Type B pancreatic cell (in vitro differentiated cells): ENCODE data around the gene CCL14. TPM values are rescaled to one million over a fixed set of nuclear protein-coding genes. Genes with fewer than 3 reads are reported as not detected.
"Not testable (repeated sequence)": the region's sequence is repeated elsewhere in the genome, so short reads cannot be mapped to it uniquely, and the experiment has no call there.

Experiments
- DNase-seq: peaks from one replicate; pipeline ENCODE4 v3.0.0; 2021; ENCODE audit warnings: mixed read lengths; ENCODE audit not compliant: unreplicated experiment; ENCODE audit errors: extremely low spot score
- H3K27ac Mint-ChIP-seq: 2 replicates; pipeline ENCODE4 v1.8.0; 2021; ENCODE audit warnings: mild to moderate bottlenecking, mixed read lengths
- H3K27me3 Mint-ChIP-seq: 2 replicates; pipeline ENCODE4 v1.8.0; 2021; ENCODE audit warnings: mixed read lengths
- H3K36me3 Mint-ChIP-seq: 2 replicates; pipeline ENCODE4 v1.8.0; 2021; ENCODE audit warnings: mixed read lengths
- H3K4me1 Mint-ChIP-seq: one replicate; pipeline ENCODE4 v1.8.0; 2021; ENCODE audit warnings: mixed read lengths; ENCODE audit not compliant: unreplicated experiment
- H3K4me3 Mint-ChIP-seq: 2 replicates; pipeline ENCODE4 v1.8.0; 2021; ENCODE audit warnings: mild to moderate bottlenecking, mixed read lengths
- H3K9me3 Mint-ChIP-seq: 2 replicates; pipeline ENCODE4 v1.8.0; 2021; ENCODE audit warnings: mixed read lengths
- total RNA-seq: library from RNA; stranded (reverse); gene quantifications from 2 replicates; pipeline ENCODE4 v1.2.1, GENCODE V29; 2021; ENCODE audit warnings: low replicate concordance
- TF ChIP-seq, protein P1 (sequence below): fragments of 200-600 bp; sonication (generic); conservative IDR thresholded peaks from 2 replicates; pipeline ENCODE4 v1.5.0; 2021; ENCODE audit warnings: antibody characterized with exemption, mild to moderate bottlenecking

The CCL14 gene
- total RNA-seq, 1 donor from 2014 or later: not detected

DNA sequence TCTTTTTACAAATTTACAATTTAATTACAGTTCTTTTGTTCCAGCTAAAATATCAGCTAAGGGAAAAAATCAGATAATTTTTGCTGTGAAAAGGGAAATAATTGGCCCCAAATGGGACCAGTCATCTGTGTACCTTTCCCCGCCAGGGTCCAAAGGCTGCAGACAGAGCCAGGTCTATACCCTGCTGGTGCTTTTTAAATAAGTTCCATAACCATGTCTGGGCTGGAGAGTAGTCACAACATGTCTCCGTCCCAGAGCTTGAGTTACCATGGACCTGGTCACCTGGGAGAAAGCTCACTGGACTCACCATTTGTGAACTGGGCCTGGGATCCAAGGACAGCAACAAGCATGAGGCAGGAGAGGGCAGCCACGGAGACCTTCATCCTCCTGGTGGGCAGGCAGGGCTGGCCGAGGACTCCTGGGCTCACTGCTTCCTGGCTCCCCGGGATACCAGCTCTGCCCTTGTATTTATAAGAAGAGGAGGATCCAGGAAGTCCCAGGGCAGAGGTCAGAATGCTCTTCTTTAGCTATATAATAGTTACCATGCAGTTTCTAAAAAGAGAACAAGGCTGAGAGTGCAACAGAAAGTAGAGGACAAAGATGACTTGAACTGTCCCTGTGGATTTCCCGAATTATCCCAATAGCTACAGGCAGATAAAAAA, 14.7 kb upstream of the CCL14 start, which contains the start of gene CCL15:
TSS of gene CCL15 (minus strand) at position 444 of the 662 bp plus-strand sequence. CDS start at position 383, 61 bp downstream.
- H3K4me3 Mint-ChIP-seq: peak within 1 kb of the TSS; percentile 65
- H3K4me1 Mint-ChIP-seq: peaks cover 13% of the 10 kb centered on the region
- H3K27ac Mint-ChIP-seq: peak within 1 kb of the TSS; percentile 80
- H3K27me3 Mint-ChIP-seq: peaks cover 11% of the 10 kb centered on the region
- H3K9me3 Mint-ChIP-seq: no peaks in the 10 kb centered on the region
- TF ChIP-seq, protein P1, sequence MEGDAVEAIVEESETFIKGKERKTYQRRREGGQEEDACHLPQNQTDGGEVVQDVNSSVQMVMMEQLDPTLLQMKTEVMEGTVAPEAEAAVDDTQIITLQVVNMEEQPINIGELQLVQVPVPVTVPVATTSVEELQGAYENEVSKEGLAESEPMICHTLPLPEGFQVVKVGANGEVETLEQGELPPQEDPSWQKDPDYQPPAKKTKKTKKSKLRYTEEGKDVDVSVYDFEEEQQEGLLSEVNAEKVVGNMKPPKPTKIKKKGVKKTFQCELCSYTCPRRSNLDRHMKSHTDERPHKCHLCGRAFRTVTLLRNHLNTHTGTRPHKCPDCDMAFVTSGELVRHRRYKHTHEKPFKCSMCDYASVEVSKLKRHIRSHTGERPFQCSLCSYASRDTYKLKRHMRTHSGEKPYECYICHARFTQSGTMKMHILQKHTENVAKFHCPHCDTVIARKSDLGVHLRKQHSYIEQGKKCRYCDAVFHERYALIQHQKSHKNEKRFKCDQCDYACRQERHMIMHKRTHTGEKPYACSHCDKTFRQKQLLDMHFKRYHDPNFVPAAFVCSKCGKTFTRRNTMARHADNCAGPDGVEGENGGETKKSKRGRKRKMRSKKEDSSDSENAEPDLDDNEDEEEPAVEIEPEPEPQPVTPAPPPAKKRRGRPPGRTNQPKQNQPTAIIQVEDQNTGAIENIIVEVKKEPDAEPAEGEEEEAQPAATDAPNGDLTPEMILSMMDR: no peak
- DNase-seq: no peak
- no peaks in the 10 kb centered on the region for H3K36me3 Mint-ChIP-seq

GRCh38 chr17:36000732-36001109, 14.2 kb upstream of the CCL14 start:
- peak overlapping the region; percentile 80 for H3K27ac Mint-ChIP-seq
- no peak for DNase-seq

GRCh38 chr17:35998756-35999155, 12.2 kb upstream of the CCL14 start:
- H3K27me3 Mint-ChIP-seq: peaks cover 15% of the 10 kb centered on the region
- H3K36me3 Mint-ChIP-seq: no peaks in the 10 kb centered on the region
- H3K9me3 Mint-ChIP-seq: peaks cover 7% of the 10 kb centered on the region
- no peak overlapping the region for H3K4me3 Mint-ChIP-seq
- H3K4me1 Mint-ChIP-seq: peaks cover 7% of the 10 kb centered on the region
- DNase-seq: no peak
- no peak overlapping the region for H3K27ac Mint-ChIP-seq
- TF ChIP-seq, protein P1: no peak

More at GRCh38 chr17:36000732-36001109, 14.2 kb upstream of the CCL14 start:
- no peaks in the 10 kb centered on the region for H3K9me3 Mint-ChIP-seq
- TF ChIP-seq, protein P1: no peak
- H3K4me1 Mint-ChIP-seq: peaks cover 13% of the 10 kb centered on the region
- no peaks in the 10 kb centered on the region for H3K36me3 Mint-ChIP-seq
- H3K27me3 Mint-ChIP-seq: peaks cover 11% of the 10 kb centered on the region
- peak overlapping the region; percentile 65 for H3K4me3 Mint-ChIP-seq

DNA sequence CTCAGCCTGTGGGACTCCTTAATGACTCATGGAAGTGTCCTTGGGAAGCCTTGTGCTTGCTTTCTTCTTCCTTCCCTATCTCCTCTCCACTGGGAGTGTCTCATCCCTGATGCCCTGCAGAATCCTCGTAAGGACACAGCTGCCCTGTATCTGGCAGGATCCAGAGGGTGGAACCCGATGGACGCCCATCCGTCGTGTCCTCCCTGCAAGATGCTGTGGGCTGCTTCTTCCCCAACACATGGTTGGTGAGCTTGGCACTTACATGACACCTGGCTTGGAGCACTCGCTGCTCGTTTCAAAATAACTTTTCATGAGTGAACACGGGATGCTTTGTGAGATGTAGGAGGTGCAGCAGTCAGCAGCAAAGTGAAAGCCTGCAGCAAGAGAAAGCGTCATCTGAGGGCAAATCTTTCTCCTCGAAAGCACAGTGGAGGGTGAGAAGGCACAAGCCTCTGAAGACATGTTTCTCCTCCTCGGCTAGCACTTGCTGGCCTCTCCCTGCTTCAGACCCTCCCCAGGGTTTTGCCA, 11.6 kb upstream of the CCL14 start:
- H3K27ac Mint-ChIP-seq: no peak overlapping the region
- H3K4me1 Mint-ChIP-seq: peaks cover 7% of the 10 kb centered on the region
- TF ChIP-seq, protein P1: no peak
- H3K36me3 Mint-ChIP-seq: no peaks in the 10 kb centered on the region
- no peak overlapping the region for H3K4me3 Mint-ChIP-seq
- peaks cover 7% of the 10 kb centered on the region for H3K9me3 Mint-ChIP-seq
- no peak for DNase-seq
- H3K27me3 Mint-ChIP-seq: peaks cover 15% of the 10 kb centered on the region

DNA sequence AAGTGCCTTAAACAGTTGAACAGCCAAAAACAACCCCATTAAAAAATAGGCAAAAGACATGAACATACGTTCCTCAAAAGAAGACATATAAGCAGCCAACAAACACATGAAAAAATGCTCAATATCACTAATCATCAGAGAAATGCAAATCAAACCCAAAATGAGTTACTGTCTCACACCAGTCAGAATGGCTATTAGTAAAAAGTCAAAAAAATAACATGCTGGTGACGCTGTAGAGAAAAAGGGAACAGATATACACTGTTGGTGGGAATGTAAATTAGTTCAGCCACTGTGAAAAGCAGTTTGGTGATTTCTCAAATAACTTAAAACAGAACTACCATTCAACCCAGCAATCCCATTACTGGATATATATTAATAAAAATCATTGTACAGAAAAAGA, 8.8 kb upstream of the CCL14 start:
- not testable (repeated sequence) for H3K4me3 Mint-ChIP-seq, DNase-seq, H3K9me3 Mint-ChIP-seq, H3K4me1 Mint-ChIP-seq, H3K27ac Mint-ChIP-seq, H3K36me3 Mint-ChIP-seq
- peaks cover 15% of the 10 kb centered on the region for H3K27me3 Mint-ChIP-seq

DNA sequence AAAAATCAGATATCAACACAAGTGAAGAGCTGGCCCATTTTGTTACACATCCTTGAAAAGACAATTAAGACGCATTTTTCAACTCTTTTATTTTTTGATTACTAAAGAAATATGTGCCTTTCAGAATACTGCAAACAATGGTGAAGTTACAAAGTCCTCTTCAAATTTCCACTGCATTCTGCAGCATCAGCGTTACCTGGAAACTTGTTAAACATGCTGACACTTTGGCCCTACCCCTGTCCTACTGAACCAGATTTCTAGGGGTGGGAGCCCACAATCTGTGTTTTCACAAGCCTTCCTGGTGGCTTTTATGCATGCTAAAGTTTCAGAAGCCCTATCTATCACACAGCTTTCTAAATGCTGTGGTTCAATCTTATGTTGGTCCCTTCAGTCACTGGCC, 4.5 kb upstream of the CCL14 start:
- H3K9me3 Mint-ChIP-seq: peaks cover 7% of the 10 kb centered on the region
- peaks cover 4% of the 10 kb centered on the region for H3K4me1 Mint-ChIP-seq
- no peaks in the 10 kb centered on the region for H3K36me3 Mint-ChIP-seq
- DNase-seq: peak; percentile 8
- peak overlapping the region; percentile 73 for H3K27ac Mint-ChIP-seq
- no peak overlapping the region for H3K4me3 Mint-ChIP-seq
- peaks cover 10% of the 10 kb centered on the region for H3K27me3 Mint-ChIP-seq
- TF ChIP-seq, protein P1: no peak
